HFFc6 (cell line): ENCODE measurements around the gene TTC7B. TPM values are rescaled to one million over a fixed set of nuclear protein-coding genes. Genes with fewer than 3 reads are reported as not detected.

Experiments used
- DNase-seq: peaks from one replicate; pipeline ENCODE4 v3.0.0-alpha.2; 2018
- H3K27ac Mint-ChIP-seq: 2 replicates; pipeline ENCODE4 v1.8.0; 2020; ENCODE audit warnings: mild to moderate bottlenecking, mixed read lengths
- H3K27me3 Mint-ChIP-seq: 2 replicates; pipeline ENCODE4 v1.8.0; 2021; ENCODE audit warnings: mild to moderate bottlenecking, moderate library complexity, mixed read lengths; ENCODE audit not compliant: insufficient read depth
- H3K36me3 Mint-ChIP-seq: 2 replicates; pipeline ENCODE4 v1.8.0; 2021; ENCODE audit warnings: low read depth, mixed read lengths
- H3K4me1 Mint-ChIP-seq: 2 replicates; pipeline ENCODE4 v1.8.0; 2020; ENCODE audit warnings: low read depth, mixed read lengths
- H3K4me3 Mint-ChIP-seq: 2 replicates; pipeline ENCODE4 v1.8.0; 2020; ENCODE audit warnings: mild to moderate bottlenecking, moderate library complexity, mixed read lengths
- H3K9me3 Mint-ChIP-seq: 2 replicates; pipeline ENCODE4 v1.8.0; 2020; ENCODE audit warnings: mild to moderate bottlenecking, mixed read lengths
- total RNA-seq, 6 experiments: library from RNA; stranded (reverse); fragmentation: NEBNext Ultra II Directional; extraction: Animal tissue kit (Norgen Biotek cat#: 25700); gene quantifications; 2 replicates in 1 of 6; 3 replicates in 5 of 6; pipeline ENCODE4 v1.2.3, GENCODE V29; 2021
- TF ChIP-seq, protein P1 (sequence below): fragments of 200-600 bp; sonication (generic); IDR thresholded peaks from 2 replicates; pipeline ENCODE4 v1.5.0; 2021; ENCODE audit warnings: antibody characterized with exemption, mild to moderate bottlenecking

Gene TTC7B
- total RNA-seq, 6 experiments from 2014 or later, result 34.6 to 46.9 (median 40.9) TPM

DNA sequence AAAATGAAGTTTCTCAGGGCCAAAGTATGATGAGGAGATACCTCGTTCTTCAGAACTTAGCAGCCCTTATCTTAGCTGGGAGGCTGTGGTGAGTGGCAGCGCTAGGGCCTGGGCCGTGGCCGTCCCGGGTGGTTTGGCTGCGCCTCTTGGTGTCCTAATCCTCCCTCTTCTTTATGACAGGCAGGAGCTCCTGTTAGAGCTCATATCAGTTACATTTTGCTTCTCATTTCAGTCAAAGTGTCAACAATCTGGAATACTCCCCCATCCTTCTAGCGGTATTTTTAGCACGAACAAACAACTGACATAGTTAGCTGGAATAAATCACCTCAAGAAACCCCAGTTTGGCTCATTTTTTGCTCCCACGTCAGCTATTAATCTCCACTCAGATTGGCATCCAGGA is 188.8 kb downstream of the TTC7B start:
- H3K4me3 Mint-ChIP-seq, result no peak overlapping the region
- no peaks in the 10 kb centered on the region; the same call in 1 of the 2 replicates for H3K27me3 Mint-ChIP-seq
- no peak for DNase-seq
- TF ChIP-seq, protein P1, sequence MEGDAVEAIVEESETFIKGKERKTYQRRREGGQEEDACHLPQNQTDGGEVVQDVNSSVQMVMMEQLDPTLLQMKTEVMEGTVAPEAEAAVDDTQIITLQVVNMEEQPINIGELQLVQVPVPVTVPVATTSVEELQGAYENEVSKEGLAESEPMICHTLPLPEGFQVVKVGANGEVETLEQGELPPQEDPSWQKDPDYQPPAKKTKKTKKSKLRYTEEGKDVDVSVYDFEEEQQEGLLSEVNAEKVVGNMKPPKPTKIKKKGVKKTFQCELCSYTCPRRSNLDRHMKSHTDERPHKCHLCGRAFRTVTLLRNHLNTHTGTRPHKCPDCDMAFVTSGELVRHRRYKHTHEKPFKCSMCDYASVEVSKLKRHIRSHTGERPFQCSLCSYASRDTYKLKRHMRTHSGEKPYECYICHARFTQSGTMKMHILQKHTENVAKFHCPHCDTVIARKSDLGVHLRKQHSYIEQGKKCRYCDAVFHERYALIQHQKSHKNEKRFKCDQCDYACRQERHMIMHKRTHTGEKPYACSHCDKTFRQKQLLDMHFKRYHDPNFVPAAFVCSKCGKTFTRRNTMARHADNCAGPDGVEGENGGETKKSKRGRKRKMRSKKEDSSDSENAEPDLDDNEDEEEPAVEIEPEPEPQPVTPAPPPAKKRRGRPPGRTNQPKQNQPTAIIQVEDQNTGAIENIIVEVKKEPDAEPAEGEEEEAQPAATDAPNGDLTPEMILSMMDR, result no peak
- H3K36me3 Mint-ChIP-seq, result peaks cover 13% of the 10 kb centered on the region
- no peaks in the 10 kb centered on the region for H3K9me3 Mint-ChIP-seq
- H3K4me1 Mint-ChIP-seq, result peaks cover 45% of the 10 kb centered on the region
- no peak overlapping the region for H3K27ac Mint-ChIP-seq

DNA sequence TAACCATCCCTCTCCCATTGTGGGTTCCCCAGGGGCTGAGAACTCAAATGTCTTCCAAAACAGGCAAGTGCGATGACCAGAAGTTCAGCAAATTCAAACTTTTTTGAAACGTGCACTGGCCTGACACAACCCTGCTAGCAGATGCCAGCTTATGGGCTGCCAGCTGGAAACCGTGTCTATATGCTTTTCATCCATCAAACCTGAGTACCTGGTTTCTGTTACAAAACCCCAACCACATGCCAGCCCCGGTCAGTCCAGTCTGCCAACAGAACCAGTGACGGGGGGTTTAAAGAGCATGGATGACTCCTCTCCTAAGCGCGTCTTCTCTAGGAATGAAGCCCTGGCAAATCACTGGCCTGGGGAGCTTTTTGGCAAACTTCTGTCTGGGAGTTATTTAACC is 189.7 kb downstream of the TTC7B start:
- Mint-ChIP-seq H3K9me3 (no peaks in the 10 kb centered on the region), H3K36me3 (peaks cover 17% of the 10 kb centered on the region), H3K27ac (no peak overlapping the region), H3K27me3 (no peaks in the 10 kb centered on the region; the same call in 1 of the 2 replicates), H3K4me3 (no peak overlapping the region), H3K4me1 (peaks cover 39% of the 10 kb centered on the region)
- TF ChIP-seq, protein P1, result no peak
- no peak for DNase-seq

DNA sequence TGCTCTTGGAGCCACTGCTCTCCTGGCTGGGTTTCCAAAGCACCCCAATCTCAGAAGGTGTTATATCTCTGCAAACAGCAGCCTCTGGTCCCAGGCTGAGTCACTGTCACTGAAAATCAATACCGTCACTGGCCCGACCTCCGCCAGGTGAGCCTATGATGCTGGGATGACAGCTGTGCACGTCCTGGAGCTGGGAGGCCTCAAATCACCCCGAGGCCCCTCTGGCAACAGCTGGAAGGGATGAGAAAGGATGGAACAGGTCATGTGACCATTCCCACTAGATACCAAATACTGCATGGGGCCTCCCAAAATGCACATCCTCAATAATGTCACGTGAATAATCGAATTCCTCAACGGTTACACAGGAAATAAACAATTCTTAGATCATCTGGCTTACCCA is 190.8 kb downstream of the TTC7B start:
- H3K4me1 Mint-ChIP-seq, result peaks cover 39% of the 10 kb centered on the region
- no peak for DNase-seq
- no peaks in the 10 kb centered on the region for H3K9me3 Mint-ChIP-seq
- no peaks in the 10 kb centered on the region; the same call in 1 of the 2 replicates for H3K27me3 Mint-ChIP-seq
- TF ChIP-seq, protein P1, result no peak
- H3K27ac Mint-ChIP-seq, result no peak overlapping the region
- H3K4me3 Mint-ChIP-seq, result no peak overlapping the region
- H3K36me3 Mint-ChIP-seq, result peaks cover 23% of the 10 kb centered on the region

DNA sequence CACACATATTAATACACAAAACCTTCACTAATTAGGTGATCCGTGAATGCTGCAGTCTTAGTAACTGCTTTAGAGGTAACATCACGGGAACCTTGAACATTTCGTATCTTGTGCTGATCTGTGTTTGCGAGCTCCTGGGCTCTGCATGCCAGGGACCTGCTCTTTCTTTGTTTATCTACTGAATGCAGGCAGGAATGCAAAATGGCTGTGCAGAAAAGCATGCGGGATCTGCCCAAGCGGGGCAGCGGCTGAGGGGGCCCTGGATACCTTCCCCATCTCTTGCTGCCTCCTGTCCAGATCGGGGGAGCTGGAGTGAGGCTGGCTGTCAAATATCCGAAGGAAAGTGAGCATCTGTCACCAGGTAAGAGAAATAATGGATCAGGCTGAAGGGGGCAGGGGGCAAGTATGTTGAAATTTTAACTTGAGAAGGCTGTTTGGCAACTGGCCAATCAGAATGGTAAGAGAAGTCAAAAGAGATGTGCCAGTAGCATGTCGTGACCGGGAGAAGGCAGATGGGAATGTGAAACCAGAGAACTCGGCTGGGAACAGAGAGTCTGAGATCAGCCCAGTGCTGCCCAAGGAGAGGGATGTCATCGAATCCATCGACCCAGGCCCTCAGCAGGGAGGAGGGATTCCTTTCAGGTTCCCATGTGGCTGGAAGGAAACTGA is 191.4 kb downstream of the TTC7B start:
- Mint-ChIP-seq H3K4me3 (no peak overlapping the region; the same call in 1 of the 2 replicates), H3K36me3 (peaks cover 23% of the 10 kb centered on the region), H3K4me1 (peaks cover 35% of the 10 kb centered on the region), H3K27me3 (no peaks in the 10 kb centered on the region; the same call in 1 of the 2 replicates), H3K27ac (peak overlapping the region; percentile 63; the same call in 1 of the 2 replicates), H3K9me3 (no peaks in the 10 kb centered on the region)
- no peak for DNase-seq
- TF ChIP-seq, protein P1, result no peak

DNA sequence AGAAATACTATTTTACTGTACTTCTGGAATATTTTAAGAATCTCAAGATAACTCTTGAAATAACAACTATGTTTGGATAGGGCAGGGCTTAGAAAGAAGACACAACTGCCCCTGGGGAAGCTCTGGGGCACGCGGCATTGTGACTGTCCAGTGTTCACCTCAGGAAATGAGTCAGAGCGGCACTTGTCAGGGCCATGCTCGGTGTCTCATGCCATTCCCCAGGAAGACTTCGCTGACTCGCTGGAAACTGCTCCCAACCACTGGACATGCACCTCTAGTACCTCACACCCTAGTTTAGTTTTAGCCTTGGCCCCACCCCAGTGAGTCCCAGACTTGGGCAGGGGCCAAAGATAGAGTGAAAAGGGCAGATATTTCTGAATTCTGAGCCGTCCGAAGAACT is 192.0 kb downstream of the TTC7B start:
- peak overlapping the region; percentile 45; the same call in 1 of the 2 replicates for H3K4me3 Mint-ChIP-seq
- no peaks in the 10 kb centered on the region for H3K9me3 Mint-ChIP-seq
- no peaks in the 10 kb centered on the region; the same call in 1 of the 2 replicates for H3K27me3 Mint-ChIP-seq
- H3K27ac Mint-ChIP-seq, result peak overlapping the region; percentile 63
- peak; percentile 63 for DNase-seq
- peaks cover 29% of the 10 kb centered on the region for H3K4me1 Mint-ChIP-seq
- TF ChIP-seq, protein P1, result no peak
- peaks cover 23% of the 10 kb centered on the region for H3K36me3 Mint-ChIP-seq
